DOHH2 (cell line): ENCODE results near the gene VSIG8.

ENCODE experiments used
- H3F3A ChIP-seq: fragments of 200-600 bp; sonication (generic), shearing (Covaris generic); 2 replicates; pipeline ENCODE4 v1.6.0; 2016; ENCODE audit warnings: antibody characterized with exemption, mild to moderate bottlenecking; ENCODE audit not compliant: control insufficient read depth, insufficient read depth
- H3K27ac ChIP-seq: fragments of 200-600 bp; sonication (generic); 2 replicates; pipeline ENCODE4 v1.5.1; 2014; ENCODE audit warnings: low read depth, mild to moderate bottlenecking, low read length, moderate library complexity
- H3K27me3 ChIP-seq: fragments of 200-600 bp; sonication (generic); 2 replicates; pipeline ENCODE4 v1.6.1; 2014; ENCODE audit warnings: mild to moderate bottlenecking, low read length, mixed read lengths; ENCODE audit not compliant: control insufficient read depth
- H3K36me3 ChIP-seq: fragments of 200-600 bp; sonication (generic); 2 replicates; pipeline ENCODE4 v1.6.1; 2014; ENCODE audit warnings: mild to moderate bottlenecking, low read length, moderate library complexity, mixed read lengths; ENCODE audit not compliant: control insufficient read depth
- H3K4me1 ChIP-seq: fragments of 200-600 bp; sonication (generic); 2 replicates; pipeline ENCODE4 v1.6.1; 2014; ENCODE audit warnings: mild to moderate bottlenecking, low read length, mixed read lengths; ENCODE audit not compliant: control insufficient read depth
- H3K4me2 ChIP-seq: fragments of 200-600 bp; sonication (generic); 2 replicates; pipeline ENCODE4 v1.6.0; 2014; ENCODE audit warnings: mild to moderate bottlenecking, low read length, moderate library complexity
- H3K4me3 ChIP-seq: fragments of 200-600 bp; sonication (generic); 2 replicates; pipeline ENCODE4 v1.5.1; 2014; ENCODE audit warnings: mild to moderate bottlenecking, low read length, mixed read lengths
- H3K79me2 ChIP-seq: fragments of 200-600 bp; sonication (generic); 2 replicates; pipeline ENCODE4 v1.6.1; 2014; ENCODE audit warnings: mild to moderate bottlenecking, low read length, mixed read lengths; ENCODE audit not compliant: control insufficient read depth
- H3K9me2 ChIP-seq: fragments of 200-600 bp; sonication (generic); replicated peaks from 2 replicates; pipeline ENCODE4 v1.6.1; 2014; ENCODE audit warnings: mild to moderate bottlenecking, low read length, mixed read lengths; ENCODE audit not compliant: control insufficient read depth
- H3K9me3 ChIP-seq: fragments of 200-600 bp; sonication (generic); 2 replicates; pipeline ENCODE4 v1.6.1; 2014; ENCODE audit warnings: antibody characterized with exemption, low read length, mixed read lengths; ENCODE audit not compliant: control insufficient read depth, insufficient read depth
- H4K20me1 ChIP-seq: fragments of 200-600 bp; sonication (generic); 2 replicates; pipeline ENCODE4 v1.6.0; 2014; ENCODE audit warnings: low read depth, mild to moderate bottlenecking, antibody characterized with exemption, low read length, moderate library complexity; ENCODE audit not compliant: control insufficient read depth, insufficient read depth
- CTCF ChIP-seq: fragments of 200-600 bp; sonication (generic); IDR thresholded peaks from one replicate; pipeline ENCODE4 v1.5.1; 2014; ENCODE audit warnings: antibody characterized with exemption, mild to moderate bottlenecking, low read depth, low read length; ENCODE audit not compliant: poor library complexity, severe bottlenecking
- EZH2phosphoT487 ChIP-seq: fragments of 200-600 bp; sonication (generic); IDR thresholded peaks from 2 replicates; pipeline ENCODE4 v1.6.1; 2017; ENCODE audit warnings: borderline replicate concordance, mild to moderate bottlenecking, antibody characterized with exemption, low read length, moderate library complexity, mixed read lengths

Gene VSIG8

GRCh38 chr1:159829822-159830465, 32.5 kb downstream of the VSIG8 start:
- no peaks in the 10 kb centered on the region for H3F3A ChIP-seq
- no peaks in the 10 kb centered on the region for H3K9me3 ChIP-seq
- no peaks in the 10 kb centered on the region for H3K9me2 ChIP-seq
- H3K79me2 ChIP-seq, result no peaks in the 10 kb centered on the region
- H3K4me2 ChIP-seq, result no peak overlapping the region
- no peak overlapping the region for H3K27ac ChIP-seq
- no peaks in the 10 kb centered on the region for H3K4me1 ChIP-seq
- no peaks in the 10 kb centered on the region for H4K20me1 ChIP-seq
- no peak for TF ChIP-seq EZH2phosphoT487
- TF ChIP-seq CTCF, result no peak
- H3K4me3 ChIP-seq, result no peak overlapping the region
- no peaks in the 10 kb centered on the region for H3K36me3 ChIP-seq
- 0 out of 2 replicates have a peak, but pooled peaks cover under 1% of the 10 kb centered on the region for H3K27me3 ChIP-seq

GRCh38 chr1:159829273-159829634, 33.2 kb downstream of the VSIG8 start:
- TF ChIP-seq EZH2phosphoT487 (no peak), CTCF (peak; percentile 55)
- Histone ChIP-seq H3K9me2 (no peaks in the 10 kb centered on the region), H3K27me3 (peaks cover 3% of the 10 kb centered on the region; the same call in 1 of the 2 replicates), H3K27ac (no peak overlapping the region), H3K4me3 (no peak overlapping the region), H3K4me2 (no peak overlapping the region), H3K36me3 (no peaks in the 10 kb centered on the region), H3F3A (no peaks in the 10 kb centered on the region), H4K20me1 (no peaks in the 10 kb centered on the region), H3K4me1 (no peaks in the 10 kb centered on the region), H3K79me2 (no peaks in the 10 kb centered on the region), H3K9me3 (no peaks in the 10 kb centered on the region)

GRCh38 chr1:159828581-159829272, 33.7 kb downstream of the VSIG8 start:
- Histone ChIP-seq H3K9me3 (no peaks in the 10 kb centered on the region), H3K9me2 (no peaks in the 10 kb centered on the region), H3K4me1 (no peaks in the 10 kb centered on the region), H3F3A (no peaks in the 10 kb centered on the region), H3K79me2 (no peaks in the 10 kb centered on the region), H4K20me1 (no peaks in the 10 kb centered on the region), H3K4me3 (no peak overlapping the region), H3K27ac (no peak overlapping the region), H3K27me3 (peaks cover 5% of the 10 kb centered on the region; the same call in 1 of the 2 replicates), H3K4me2 (no peak overlapping the region), H3K36me3 (no peaks in the 10 kb centered on the region)
- no peak for TF ChIP-seq EZH2phosphoT487

GRCh38 chr1:159828176-159828575, 34.3 kb downstream of the VSIG8 start:
- TF ChIP-seq CTCF (no peak), EZH2phosphoT487 (no peak)
- Histone ChIP-seq H3K4me2 (no peak overlapping the region), H3F3A (no peaks in the 10 kb centered on the region), H3K27ac (no peak overlapping the region), H3K4me3 (no peak overlapping the region), H3K36me3 (no peaks in the 10 kb centered on the region), H3K9me3 (no peaks in the 10 kb centered on the region), H3K79me2 (no peaks in the 10 kb centered on the region), H3K27me3 (peaks cover 5% of the 10 kb centered on the region; the same call in 1 of the 2 replicates), H3K4me1 (no peaks in the 10 kb centered on the region), H3K9me2 (no peaks in the 10 kb centered on the region), H4K20me1 (no peaks in the 10 kb centered on the region)
